Rectal smooth muscle tissue (tissue), 1 donor: Measurements from ENCODE around the gene AQP12B.

Experiments used
- H3K27ac ChIP-seq: one replicate; pipeline ENCODE4 v1.7.0; 2013; ENCODE audit warnings: low read depth, low read length, inconsistent platforms
- H3K27me3 ChIP-seq: one replicate; pipeline ENCODE4 v1.7.0; 2013; ENCODE audit warnings: low read length; ENCODE audit not compliant: control insufficient read depth, insufficient read depth
- H3K36me3 ChIP-seq: one replicate; pipeline ENCODE4 v1.7.0; 2013; ENCODE audit warnings: low read length; ENCODE audit not compliant: control insufficient read depth, insufficient read depth
- H3K4me1 ChIP-seq: one replicate; pipeline ENCODE4 v1.7.0; 2013; ENCODE audit warnings: low read length; ENCODE audit not compliant: control insufficient read depth, insufficient read depth
- H3K4me3 ChIP-seq: one replicate; pipeline ENCODE4 v1.7.0; 2013; ENCODE audit warnings: low read length
- H3K9ac ChIP-seq: one replicate; pipeline ENCODE4 v1.7.0; 2013; ENCODE audit warnings: low read length

The AQP12B gene

GRCh38 chr2:240635998-240636547 is 46.6 kb downstream of the AQP12B start:
- H3K9ac ChIP-seq = no peak overlapping the region

GRCh38 chr2:240635121-240635997 is 47.3 kb downstream of the AQP12B start:
- H3K36me3 ChIP-seq = no peaks in the 10 kb centered on the region
- H3K4me1 ChIP-seq = no peaks in the 10 kb centered on the region
- peaks cover 3% of the 10 kb centered on the region for H3K27me3 ChIP-seq
- H3K27ac ChIP-seq = no peak overlapping the region
- no peak overlapping the region for H3K4me3 ChIP-seq
- no peak overlapping the region for H3K9ac ChIP-seq

More at GRCh38 chr2:240635998-240636547, 46.6 kb downstream of the AQP12B start:
- no peak overlapping the region for H3K27ac ChIP-seq
- no peaks in the 10 kb centered on the region for H3K36me3 ChIP-seq
- no peaks in the 10 kb centered on the region for H3K4me1 ChIP-seq
- H3K4me3 ChIP-seq = no peak overlapping the region
- H3K27me3 ChIP-seq = peaks cover 3% of the 10 kb centered on the region

- Histone ChIP-seq H3K27ac (no peak overlapping the region), H3K36me3 (no peaks in the 10 kb centered on the region), H3K4me3 (no peak overlapping the region), H3K4me1 (no peaks in the 10 kb centered on the region), H3K27me3 (no peaks in the 10 kb centered on the region), H3K9ac (no peak overlapping the region)
Measured at GRCh38 chr2:240632306-240632721, 50.4 kb downstream of the AQP12B start.

DNA sequence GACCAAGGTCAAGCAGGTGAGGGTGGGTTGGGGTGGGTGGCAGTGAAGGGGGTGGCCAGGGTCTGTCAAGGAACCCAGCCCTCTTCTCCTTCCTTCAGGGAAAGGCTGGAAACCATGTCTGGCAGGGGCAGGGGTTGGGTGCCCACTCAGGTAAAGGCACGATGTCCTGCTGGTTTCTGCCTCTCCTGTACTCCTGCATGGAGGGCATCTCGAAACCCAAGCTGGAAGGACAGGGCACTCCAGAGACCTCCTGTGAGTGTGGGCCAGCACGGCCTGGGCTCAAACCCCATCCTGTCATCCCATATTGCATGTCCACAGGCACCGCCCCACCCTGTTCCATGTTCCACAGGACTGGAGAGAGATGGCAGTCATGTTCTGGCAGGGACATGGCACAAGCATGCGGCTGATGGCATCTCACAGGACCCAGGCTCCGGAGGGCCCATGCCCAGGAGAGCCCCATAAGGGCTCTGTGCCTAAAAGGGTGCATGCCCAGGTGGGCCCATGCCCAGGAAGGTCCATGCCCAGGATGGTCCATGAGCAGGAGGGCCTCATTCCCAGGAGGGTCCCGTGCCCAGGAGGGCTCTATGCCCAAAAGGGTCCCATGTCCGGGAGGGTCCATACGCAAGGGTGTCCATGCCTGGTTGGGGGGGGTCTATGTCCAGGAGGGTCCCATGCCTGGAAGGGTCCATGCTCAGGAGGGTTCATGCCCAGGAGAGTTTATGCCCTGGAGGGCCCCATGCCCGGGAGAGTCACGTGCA is 51.0 kb downstream of the AQP12B start:
- H3K27ac ChIP-seq = no peak overlapping the region
- H3K9ac ChIP-seq = no peak overlapping the region
- H3K4me1 ChIP-seq = no peaks in the 10 kb centered on the region
- no peaks in the 10 kb centered on the region for H3K27me3 ChIP-seq
- no peaks in the 10 kb centered on the region for H3K36me3 ChIP-seq
- H3K4me3 ChIP-seq = no peak overlapping the region

DNA sequence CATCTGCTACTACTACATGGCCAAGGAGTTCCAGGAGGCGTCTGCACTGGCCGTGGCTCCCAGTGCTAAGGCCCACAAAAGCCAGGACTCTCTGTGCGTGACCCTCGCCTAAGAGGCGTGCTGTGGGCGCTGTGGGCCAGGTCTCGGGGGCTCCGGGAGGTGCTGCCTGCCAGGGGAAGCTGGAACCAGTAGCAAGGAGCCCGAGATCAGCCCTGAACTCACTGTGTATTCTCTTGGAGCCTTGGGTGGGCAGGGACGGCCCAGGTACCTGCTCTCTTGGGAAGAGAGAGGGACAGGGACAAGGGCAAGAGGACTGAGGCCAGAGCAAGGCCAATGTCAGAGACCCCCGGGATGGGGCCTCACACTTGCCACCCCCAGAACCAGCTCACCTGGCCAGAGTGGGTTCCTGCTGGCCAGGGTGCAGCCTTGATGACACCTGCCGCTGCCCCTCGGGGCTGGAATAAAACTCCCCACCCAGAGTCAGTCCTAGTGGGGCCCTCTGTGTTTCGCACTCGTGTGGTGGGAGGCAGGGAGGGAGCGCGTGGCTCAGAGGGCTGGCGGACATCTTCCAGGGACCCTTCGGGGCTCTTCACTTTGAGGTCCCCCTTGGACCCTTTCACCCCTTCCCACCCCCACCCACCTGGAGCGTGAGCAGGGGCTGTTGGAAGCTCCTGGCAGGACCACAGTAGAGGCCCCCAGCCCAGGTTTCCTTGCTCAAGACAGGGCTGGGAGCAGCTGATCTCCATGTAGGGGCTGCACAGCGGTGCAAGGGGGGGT is 51.7 kb downstream of the AQP12B start:
- H3K36me3 ChIP-seq = no peaks in the 10 kb centered on the region
- no peaks in the 10 kb centered on the region for H3K4me1 ChIP-seq
- no peak overlapping the region for H3K4me3 ChIP-seq
- no peak overlapping the region for H3K9ac ChIP-seq
- no peaks in the 10 kb centered on the region for H3K27me3 ChIP-seq
- no peak overlapping the region for H3K27ac ChIP-seq

- no peaks in the 10 kb centered on the region for H3K36me3 ChIP-seq
- H3K27ac ChIP-seq = no peak overlapping the region
- H3K27me3 ChIP-seq = no peaks in the 10 kb centered on the region
- no peak overlapping the region for H3K4me3 ChIP-seq
- no peaks in the 10 kb centered on the region for H3K4me1 ChIP-seq
- H3K9ac ChIP-seq = no peak overlapping the region
Measured at GRCh38 chr2:240629968-240630770, 52.5 kb downstream of the AQP12B start.

GRCh38 chr2:240629619-240629967 is 53.1 kb downstream of the AQP12B start:
- Histone ChIP-seq H3K27me3 (no peaks in the 10 kb centered on the region), H3K4me3 (no peak overlapping the region), H3K9ac (no peak overlapping the region), H3K36me3 (no peaks in the 10 kb centered on the region), H3K4me1 (no peaks in the 10 kb centered on the region), H3K27ac (no peak overlapping the region)

DNA sequence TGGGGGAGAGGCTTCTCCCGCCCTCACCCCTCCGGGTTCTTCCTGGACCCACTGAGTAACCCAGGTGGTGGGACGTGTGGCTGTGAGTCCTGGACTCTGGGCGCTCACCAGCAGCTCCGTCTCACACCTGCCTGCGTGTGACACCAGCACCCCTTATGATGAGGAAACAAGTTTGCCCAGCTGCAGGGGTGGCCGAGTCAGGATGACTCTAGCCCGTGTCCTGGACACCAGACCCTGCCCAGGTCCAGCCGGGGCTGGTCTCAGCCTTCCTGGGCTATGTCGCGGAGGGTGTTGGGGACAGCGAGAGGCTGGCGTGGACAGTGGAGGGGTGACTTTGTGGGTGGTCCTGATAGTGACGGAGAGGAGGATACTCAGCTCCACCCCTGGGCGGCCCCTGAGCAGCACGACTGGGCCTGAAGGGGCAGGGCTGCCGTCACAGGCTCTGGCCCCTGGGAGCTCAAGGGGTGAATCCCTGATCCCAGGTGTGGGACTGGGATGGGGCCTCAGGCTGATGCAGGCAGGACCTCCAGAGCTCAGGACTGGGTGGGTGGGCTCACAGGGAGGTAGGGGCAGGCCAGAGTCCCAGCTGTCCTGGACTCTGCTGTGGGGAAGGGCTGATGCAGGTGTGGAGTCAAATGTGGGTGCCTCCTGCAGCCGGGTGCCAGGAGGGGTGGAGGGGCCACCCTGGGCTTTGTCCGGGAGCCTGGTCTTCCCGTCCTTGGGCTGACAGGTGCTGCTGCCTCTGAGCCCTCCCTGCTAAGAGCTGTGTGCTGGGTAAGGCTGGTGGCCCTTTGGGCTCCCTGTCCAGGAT is 53.7 kb downstream of the AQP12B start:
- H3K36me3 ChIP-seq = no peaks in the 10 kb centered on the region
- no peaks in the 10 kb centered on the region for H3K27me3 ChIP-seq
- no peak overlapping the region for H3K27ac ChIP-seq
- H3K4me3 ChIP-seq = no peak overlapping the region
- H3K4me1 ChIP-seq = no peaks in the 10 kb centered on the region
- no peak overlapping the region for H3K9ac ChIP-seq

DNA sequence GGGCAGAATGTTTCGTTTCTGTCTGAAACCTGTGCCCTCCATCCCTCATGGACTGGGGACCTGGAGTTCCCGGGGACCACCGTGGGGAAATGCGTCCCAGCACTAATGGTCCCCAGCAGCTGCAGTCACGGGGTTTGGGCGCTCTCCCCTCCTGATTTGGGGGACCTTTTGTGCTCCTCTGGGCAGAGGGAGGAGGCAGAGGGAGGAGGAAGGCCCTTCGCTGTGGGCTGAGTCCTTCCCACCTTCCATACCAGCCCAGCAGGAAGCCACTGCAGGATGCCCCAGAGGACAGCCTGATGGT is 54.2 kb downstream of the AQP12B start:
- Histone ChIP-seq H3K36me3 (no peaks in the 10 kb centered on the region), H3K27me3 (no peaks in the 10 kb centered on the region), H3K4me3 (no peak overlapping the region), H3K9ac (no peak overlapping the region), H3K4me1 (no peaks in the 10 kb centered on the region), H3K27ac (no peak overlapping the region)

GRCh38 chr2:240627736-240628506 is 54.8 kb downstream of the AQP12B start:
- H3K27ac ChIP-seq = no peak overlapping the region
- H3K27me3 ChIP-seq = no peaks in the 10 kb centered on the region
- no peak overlapping the region for H3K9ac ChIP-seq
- no peak overlapping the region for H3K4me3 ChIP-seq
- H3K4me1 ChIP-seq = no peaks in the 10 kb centered on the region
- no peaks in the 10 kb centered on the region for H3K36me3 ChIP-seq
